HG03439 (cell line): Measurements from ENCODE around the gene PIK3IP1.

Experiments used
- ATAC-seq: cut with Tn5 transposase; IDR thresholded peaks from one replicate; pipeline ENCODE4 v1.9.1; 2021; ENCODE audit warnings: mild to moderate bottlenecking, moderate library complexity; ENCODE audit not compliant: unreplicated experiment

PIK3IP1 gene

DNA sequence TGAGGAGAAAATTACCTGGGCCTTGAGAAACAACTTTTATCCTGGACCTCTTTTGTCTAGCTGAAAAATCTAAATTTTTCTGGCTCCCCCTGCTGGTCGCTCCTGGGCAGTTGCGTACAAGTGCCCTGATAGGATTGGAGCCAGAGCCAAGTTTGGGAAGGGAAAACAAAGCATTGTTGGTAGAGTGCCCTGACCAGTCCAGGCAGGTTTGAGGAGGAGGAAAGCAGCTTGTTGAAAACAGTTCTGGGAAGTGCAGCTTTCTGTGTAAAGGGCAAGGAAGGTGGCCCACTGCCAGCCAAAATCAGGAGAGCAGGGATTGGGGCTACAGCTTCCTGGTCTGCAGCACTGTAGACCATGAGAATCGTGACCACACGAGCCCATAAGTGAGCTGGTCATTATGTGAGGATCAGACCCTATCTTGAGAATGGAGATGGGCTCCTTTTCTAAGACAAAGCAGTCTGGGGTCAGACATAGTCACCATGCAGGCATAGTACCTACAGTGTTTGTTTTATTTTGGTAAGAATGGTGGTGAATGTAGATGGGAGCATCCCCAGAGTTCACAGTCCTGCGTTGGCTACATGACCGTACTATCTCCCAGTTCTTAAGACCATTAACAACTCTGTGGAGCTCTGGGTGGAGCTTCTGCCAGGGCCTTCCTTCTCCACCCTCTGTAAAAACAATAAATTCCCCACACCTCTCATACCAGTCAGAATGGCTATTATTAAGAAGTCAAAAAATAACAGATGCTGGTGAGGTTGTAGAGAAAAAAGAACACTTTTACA is 21.3 kb upstream of the PIK3IP1 start:
- ATAC-seq = no peak

- ATAC-seq = no peak
These were observed 15.9 kb upstream of the PIK3IP1 start for GRCh38 chr22:31308181-31308580.

DNA sequence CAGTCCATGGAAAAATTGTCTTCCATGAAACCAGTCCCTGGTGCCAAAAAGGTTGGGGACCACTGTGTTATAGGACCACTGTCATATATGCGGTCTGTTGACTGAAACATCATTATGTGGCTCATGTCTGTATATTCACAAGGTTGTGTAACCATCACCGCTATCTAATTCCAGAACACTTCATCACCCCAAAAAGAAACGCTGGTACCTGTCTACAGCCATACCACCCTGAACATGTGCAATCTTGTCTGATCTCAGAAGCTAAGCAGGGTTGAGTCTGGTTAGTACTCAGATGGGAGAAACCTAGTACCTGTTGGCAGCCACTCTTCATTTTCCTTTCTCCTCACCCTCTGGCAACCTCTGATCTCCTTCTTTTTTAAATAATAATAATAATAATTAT is 12.9 kb upstream of the PIK3IP1 start:
- ATAC-seq = no peak

GRCh38 chr22:31302537-31302936 is 10.2 kb upstream of the PIK3IP1 start:
- no peak for ATAC-seq

DNA sequence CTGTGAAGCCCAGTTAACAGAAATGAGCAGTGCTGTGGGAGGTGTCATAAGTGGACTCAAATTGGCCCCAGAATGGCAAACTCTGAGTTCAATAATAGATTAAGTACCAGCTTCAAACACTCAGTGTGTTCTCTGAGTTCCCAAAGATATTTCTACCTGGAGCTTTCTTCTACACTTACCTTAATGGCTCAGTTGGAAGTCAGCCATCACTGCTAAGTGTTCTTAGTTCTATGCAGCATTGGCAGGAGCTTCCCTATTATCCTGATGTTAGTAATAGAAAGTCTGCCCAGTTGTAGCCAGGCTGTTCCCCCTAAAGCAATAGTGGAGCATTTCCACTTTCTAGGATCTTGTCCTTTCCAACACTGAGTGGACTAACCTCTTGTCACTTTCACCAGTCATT is 9.7 kb upstream of the PIK3IP1 start:
- no peak for ATAC-seq

DNA sequence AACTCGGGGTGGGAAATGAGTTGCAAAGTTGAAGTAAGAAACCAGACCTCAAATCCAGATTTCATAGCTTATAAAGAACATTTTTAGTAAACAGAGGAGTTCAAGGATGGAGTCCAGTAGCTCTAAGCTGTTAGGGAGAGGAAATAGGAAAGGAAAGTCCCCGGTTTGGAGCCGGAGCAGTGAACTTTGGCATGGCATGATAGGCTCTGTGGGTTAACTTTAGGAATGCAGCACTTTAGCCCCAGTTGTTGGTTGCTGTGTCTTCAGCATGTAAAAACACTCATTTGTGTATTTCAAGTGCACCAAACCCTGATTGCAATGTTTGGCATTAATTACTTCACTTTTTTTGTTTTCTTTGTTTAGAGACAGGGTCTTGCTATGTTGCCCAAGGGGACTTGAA is 8.6 kb upstream of the PIK3IP1 start:
- ATAC-seq = no peak

DNA sequence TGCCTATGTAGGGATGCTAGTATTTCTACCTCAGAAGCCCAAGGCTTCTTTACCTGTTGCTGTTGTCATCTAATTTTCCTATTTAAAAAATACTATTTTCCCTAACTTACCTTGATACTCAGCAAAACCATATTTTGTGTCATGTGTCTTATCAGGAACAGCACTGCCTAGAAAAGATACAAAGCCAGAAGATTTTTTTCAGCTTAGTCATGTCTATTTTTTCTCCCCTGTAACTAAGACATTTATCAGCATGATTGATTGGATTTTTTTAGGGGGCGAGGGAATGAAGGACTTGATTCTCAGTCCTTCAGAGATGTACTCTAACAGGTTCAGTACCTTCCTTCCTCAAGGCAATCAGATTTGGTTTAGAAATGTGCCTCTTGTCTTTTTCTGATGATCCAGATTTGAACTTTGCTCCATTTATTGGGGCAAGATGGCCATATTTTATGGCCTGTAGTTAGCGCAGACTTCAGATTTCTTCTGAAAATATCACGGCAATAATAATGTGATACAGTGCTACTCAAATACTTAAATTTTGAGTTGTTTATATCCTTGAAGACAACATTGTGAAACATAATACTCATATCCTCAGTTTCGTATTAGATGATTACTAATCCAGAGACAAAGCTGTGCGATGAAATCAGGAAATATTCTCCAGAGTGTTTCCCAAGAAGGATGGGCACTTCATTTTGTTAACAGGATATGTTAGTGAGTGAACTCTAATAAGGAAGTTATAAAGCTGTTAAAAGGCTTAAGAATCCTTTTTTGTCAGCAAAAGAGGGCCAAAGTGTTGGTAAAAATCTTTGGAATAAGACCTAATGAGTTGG is 3.8 kb upstream of the PIK3IP1 start:
- no peak for ATAC-seq

DNA sequence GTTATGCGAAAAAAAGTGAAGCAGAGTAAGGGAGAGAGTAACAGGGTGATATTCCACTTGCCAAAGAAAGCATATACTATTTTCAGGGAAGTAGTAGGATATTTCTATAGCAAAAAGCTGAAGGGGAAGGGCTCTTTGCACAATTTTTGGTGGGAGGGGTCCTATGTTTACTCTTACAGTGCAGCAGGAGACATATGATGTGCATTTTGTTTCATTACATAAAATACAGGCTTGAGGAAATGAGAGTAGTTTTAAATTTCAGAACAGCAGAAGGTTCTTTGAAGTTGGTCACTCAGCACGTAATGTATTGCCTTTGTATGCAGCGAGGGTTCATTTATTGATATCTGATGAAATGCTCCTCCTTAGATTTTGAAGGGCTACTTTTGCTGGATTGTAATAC is 3.1 kb upstream of the PIK3IP1 start:
- ATAC-seq = no peak

DNA sequence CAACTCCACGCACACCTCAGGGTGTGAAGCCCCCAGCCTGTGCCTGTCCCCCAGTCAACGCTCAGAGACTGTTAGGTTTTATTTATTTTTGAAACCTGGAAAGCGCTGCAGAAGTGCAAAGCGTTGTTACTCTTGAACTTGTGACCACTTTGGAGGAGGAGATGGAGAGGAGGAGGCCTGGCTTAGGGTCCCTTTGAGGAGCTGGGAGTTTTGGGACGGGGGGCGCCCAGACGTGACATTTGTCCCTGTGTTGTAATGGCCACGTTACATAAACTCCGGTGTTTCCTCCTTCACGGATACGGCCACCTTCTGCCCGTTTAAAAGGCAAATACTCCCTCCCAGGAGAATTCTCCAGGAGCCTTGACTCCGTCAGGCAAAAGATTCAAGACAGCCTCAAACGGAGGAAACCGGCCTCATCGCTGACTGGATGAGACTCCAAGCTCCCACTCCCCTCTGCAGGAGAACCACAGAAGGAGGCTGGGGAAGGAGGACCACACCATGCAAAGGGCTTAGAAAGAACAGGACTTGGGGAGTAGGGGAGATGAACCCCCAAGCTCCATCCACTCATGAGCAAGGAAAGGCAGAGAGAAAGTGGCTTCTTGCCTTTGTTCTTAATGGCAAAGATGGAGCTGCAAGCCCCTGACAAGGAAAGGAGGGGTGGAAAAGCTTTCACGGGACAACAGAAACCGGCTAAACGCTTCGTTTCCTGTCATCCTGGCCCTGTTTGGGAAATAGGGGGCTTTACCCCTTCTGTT is 630 bp downstream of the PIK3IP1 start:
- no peak for ATAC-seq

DNA sequence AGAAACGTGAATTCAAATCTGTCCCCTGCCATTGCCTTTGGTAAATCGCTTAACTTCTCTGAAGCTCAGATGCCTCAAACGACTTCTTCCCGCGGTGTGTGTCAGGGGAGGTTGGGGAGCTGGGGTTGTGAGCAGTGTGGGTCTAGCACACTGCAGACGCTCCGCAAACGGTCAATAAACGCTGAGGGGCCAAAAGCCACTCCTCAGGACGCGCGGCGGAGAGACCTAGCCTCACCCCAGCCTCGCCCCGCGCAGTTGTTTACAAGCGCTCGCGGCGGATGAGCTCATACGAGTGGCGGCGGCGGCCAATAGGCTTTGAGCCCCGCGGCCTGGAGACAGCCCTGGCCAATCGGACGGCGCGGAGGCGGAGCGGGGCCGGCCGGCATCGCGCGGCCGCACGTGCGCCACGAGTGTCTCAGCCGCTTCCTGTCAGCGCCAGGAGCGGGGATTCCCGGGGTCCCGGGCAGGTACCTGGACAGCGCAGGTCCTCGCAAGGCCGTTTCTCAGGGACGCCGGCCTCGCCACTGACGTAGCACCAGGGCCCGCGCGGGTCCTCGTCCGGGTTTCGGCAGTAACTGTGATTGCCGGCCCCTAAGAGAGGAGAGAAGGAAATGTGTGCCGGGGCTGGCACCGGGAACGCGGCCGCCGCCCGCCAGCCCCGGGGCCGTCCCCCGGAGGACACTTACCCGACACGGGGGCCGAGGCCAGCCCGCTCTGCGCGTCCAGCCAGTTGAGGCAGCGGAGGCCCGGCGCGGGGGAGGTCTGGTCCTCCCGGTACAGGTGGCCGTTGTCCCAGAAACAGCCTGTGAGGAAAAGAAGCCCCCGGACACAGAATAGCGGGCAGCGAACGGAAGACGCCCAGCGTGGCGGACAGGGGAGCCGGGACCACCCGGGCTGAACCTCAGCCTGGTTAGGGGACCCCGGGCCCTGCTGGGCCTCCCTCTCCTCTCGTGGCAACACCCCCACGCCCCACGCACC is 1.5 kb downstream of the PIK3IP1 start:
- ATAC-seq = peak; percentile 82

GRCh38 chr22:31289344-31289743 is 2.9 kb downstream of the PIK3IP1 start:
- ATAC-seq = no peak

DNA sequence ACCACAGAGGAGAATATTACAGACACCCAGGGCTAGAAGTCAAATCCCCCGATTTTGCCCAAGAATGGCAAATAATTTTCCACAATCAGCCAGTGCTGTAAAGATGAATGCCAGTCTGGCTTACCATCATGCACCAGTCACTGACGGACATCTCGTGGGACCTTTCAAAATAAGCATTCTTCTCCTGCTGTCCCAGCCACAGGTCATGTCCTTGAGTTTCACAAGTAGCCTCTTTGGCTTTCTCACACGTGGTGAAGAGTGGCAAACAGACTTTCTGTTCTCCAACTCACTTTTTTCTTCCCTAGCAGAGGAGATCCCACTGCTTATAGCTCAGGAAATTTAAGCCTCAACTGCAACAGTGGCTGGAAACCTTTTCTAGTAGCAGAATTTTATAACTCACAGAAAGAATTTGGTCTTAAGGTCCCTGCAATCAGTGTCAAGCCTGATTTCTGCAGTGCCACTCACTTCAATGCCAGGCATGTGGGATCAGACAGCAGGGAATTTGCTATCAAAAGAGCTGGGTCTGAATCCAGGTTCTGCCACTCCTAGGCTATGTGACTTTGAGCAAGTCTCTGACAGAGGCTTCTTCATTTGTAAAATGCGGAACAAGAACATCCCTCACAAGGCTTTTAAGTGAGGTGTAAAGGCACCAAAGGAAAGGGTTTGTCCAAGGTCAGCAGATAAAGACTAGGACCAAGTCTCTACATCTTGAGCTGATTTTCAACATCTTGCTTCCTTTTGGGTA is 3.6 kb downstream of the PIK3IP1 start:
- ATAC-seq = no peak

DNA sequence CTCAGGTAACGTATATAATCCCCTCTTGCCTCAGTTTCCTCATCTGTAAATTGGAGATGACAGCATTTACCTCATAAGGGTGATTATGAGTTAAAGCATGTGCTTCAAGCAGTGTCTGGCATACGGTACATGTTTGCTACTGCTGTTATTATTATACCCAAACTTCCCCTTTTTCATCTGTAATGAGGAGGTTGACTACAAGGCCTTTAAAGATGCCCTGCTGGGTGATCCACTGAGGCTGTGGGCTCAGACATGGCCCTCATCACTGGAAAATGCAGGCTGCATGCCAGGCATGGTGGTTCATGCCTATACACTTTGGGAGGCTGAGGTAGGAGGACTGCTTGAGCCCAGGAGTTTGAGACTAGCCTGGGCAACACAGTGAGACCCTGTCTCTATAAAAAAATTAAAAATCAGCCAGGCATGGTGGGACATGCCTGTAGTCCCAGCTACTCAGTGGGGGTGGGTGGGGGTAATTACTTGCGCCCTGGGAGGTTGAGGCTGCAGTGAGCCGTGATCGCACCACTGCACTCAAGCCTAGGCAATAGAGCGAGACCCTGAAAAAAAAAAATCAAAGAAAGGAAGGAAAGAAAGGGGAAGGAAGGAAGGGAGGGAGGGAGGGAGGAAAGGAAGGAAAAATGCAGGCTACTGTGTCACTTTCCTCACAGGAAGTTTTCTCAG is 4.3 kb downstream of the PIK3IP1 start:
- ATAC-seq = no peak

GRCh38 chr22:31286360-31287255 is 5.7 kb downstream of the PIK3IP1 start:
- ATAC-seq = no peak

GRCh38 chr22:31284281-31285155 is 7.8 kb downstream of the PIK3IP1 start:
- no peak for ATAC-seq

GRCh38 chr22:31282748-31283468 is 9.4 kb downstream of the PIK3IP1 start:
- no peak for ATAC-seq
